Measurements from ENCODE around the gene CTRB1.
"Not testable (repeated sequence)": the region's sequence is repeated elsewhere in the genome, so short reads cannot be mapped to it uniquely, and the experiment has no call there.

CTRB1 gene

GRCh38 chr16:75242436-75243078, 23.8 kb downstream of the CTRB1 start:
- DNase-seq = not testable (repeated sequence)

- no peak for DNase-seq
Measured at GRCh38 chr16:75243667-75244224, 25.0 kb downstream of the CTRB1 start.

GRCh38 chr16:75244225-75244809, 25.5 kb downstream of the CTRB1 start:
- no peak for DNase-seq

- DNase-seq = no peak
Measured at GRCh38 chr16:75244844-75245758, 26.3 kb downstream of the CTRB1 start.

- no peak for DNase-seq
Measured at GRCh38 chr16:75246504-75247205, 27.9 kb downstream of the CTRB1 start.

- DNase-seq = no peak
Measured at GRCh38 chr16:75247249-75247648, 28.5 kb downstream of the CTRB1 start.

GRCh38 chr16:75248142-75248535, 29.4 kb downstream of the CTRB1 start:
- DNase-seq = peak; percentile 42

- no peak for DNase-seq
Measured at GRCh38 chr16:75248536-75249380, 30.0 kb downstream of the CTRB1 start.

- DNase-seq = no peak
Measured at GRCh38 chr16:75249441-75249840, 30.7 kb downstream of the CTRB1 start.

GRCh38 chr16:75250089-75250808, 31.5 kb downstream of the CTRB1 start:
- DNase-seq = no peak

GRCh38 chr16:75250809-75251279, 32.1 kb downstream of the CTRB1 start:
- peak; percentile 24 for DNase-seq

GRCh38 chr16:75251280-75252048, 32.7 kb downstream of the CTRB1 start, which contains the start of gene BCAR1:
Gene BCAR1 (minus strand): TSS chr16:75251624. CDS start chr16:75251482, 142 bp downstream.
- DNase-seq = peak; percentile 83

- no peak for DNase-seq
Measured at GRCh38 chr16:75252049-75252864, 33.5 kb downstream of the CTRB1 start.

- no peak for DNase-seq
Measured at GRCh38 chr16:75252946-75253911, 34.4 kb downstream of the CTRB1 start.

GRCh38 chr16:75254359-75254837, 35.6 kb downstream of the CTRB1 start:
- no peak for DNase-seq

- DNase-seq = no peak
Measured at GRCh38 chr16:75256059-75256571, 37.3 kb downstream of the CTRB1 start.

- no peak for DNase-seq
Measured at GRCh38 chr16:75256696-75257343, 38.0 kb downstream of the CTRB1 start.

All from hematopoietic multipotent progenitor cell treated with erythropoietin and hydrocortisone succinate and interleukin-3 and kit ligand, for 4 days (in vitro differentiated cells).